Body of pancreas (tissue), 4 donors: ENCODE data around the gene RASGEF1C. TPM values are rescaled to one million over a fixed set of nuclear protein-coding genes. Genes with fewer than 3 reads are reported as not detected.

Source experiments
- ATAC-seq: fragments of 150-250 bp; one replicate; pipeline ENCODE4 v1.9.1; 2016
- DNase-seq, 4 donors: peaks; one replicate each; pipeline ENCODE4 v3.0.0-alpha.2; 2019
- H3K27ac ChIP-seq, 4 donors: fragments of 200-600 bp; sonication (generic); 1 replicate in 3 of 4; 2 replicates in 1 of 4; pipeline versions ENCODE4 v1.5.1 to v1.6.1; 2016 to 2019; ENCODE audit warnings: mild to moderate bottlenecking in 1 of 4, mixed read lengths in 1 of 4, moderate library complexity in 1 of 4
- H3K27me3 ChIP-seq, 2 donors: fragments of 200-600 bp; sonication (generic); one replicate each; pipeline ENCODE4 v1.6.0; 2016; ENCODE audit warnings: mild to moderate bottlenecking in 1 of 2
- H3K36me3 ChIP-seq, 2 donors: fragments of 200-600 bp; sonication (generic); replicated peaks in 1 of 2; 2 replicates each; pipeline ENCODE4 v1.5.1; 2016; ENCODE audit warnings: low read depth in 2 of 2; ENCODE audit not compliant: insufficient read depth in 1 of 2
- H3K4me1 ChIP-seq: fragments of 200-600 bp; sonication (generic); one replicate; pipeline ENCODE4 v1.6.0; 2016
- H3K4me3 ChIP-seq, 2 donors: fragments of 200-600 bp; sonication (generic); 1 replicate in 1 of 2; 2 replicates in 1 of 2; pipeline ENCODE4 v1.5.1; 2016 to 2019
- H3K9me3 ChIP-seq, 3 donors: fragments of 200-600 bp; sonication (generic); 1 replicate in 2 of 3; 2 replicates in 1 of 3; pipeline ENCODE4 v1.5.1; 2016
- POLR2A ChIP-seq, 3 donors: fragments of 450-650 bp; IDR thresholded peaks; one replicate each; pipeline ENCODE4 v1.6.1; 2016; ENCODE audit warnings: antibody characterized with exemption in 3 of 3, mild to moderate bottlenecking in 2 of 3
- WGBS, 2 donors: methylation state at CpG; one replicate each; pipeline ENCODE4 v1.1.5; 2017; 5-methylcytosine and 5-hydroxymethylcytosine counted together
- intact Hi-C: fragments of 100-400 bp; cut with DNase I; formaldehyde crosslinking; loops from one replicate; pipeline ENCODE4 v1.15.1; 2023
- total RNA-seq, 2 donors: library from RNA; depleted of rRNA; stranded (reverse); fragments of >200 nt; gene quantifications; one replicate each; pipeline ENCODE4 v1.1.0, GENCODE V29; 2016
- TF ChIP-seq, protein P1 (sequence below), 7 experiments: fragments of 450-650 bp in 4 of 7; fragments of 200-600 bp in 3 of 7; sonication (generic) in 3 of 7; IDR thresholded peaks; one replicate each; pipeline ENCODE4 v1.5.1; 2016 to 2019; ENCODE audit warnings: antibody characterized with exemption in 7 of 7

The RASGEF1C gene
- total RNA-seq, 2 donors from 2014 or later, result not detected

DNA sequence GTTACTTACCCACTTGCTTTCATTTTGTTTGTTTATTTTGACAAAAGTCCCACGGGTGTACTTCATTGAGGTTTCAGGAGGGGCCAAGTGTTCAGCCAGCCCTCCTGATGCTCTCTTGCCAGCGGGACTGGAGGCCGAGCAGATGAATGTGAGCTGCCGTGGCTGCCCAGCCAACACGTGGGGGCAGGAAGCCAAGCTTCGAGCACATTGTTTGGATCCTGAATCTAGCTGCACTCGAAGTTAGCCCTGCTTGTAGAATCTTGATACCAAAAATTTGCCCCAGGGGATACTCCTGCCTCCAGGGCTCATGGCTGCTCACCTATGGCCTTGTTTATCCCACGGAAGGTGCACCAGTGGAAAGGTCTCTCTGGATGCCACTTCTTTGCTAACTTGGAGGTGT is 49.3 kb downstream of the RASGEF1C start:
- intact Hi-C loops, result no loop called here
- no peaks in the 10 kb centered on the region for H3K36me3 ChIP-seq
- no peak overlapping the region for H3K27ac ChIP-seq
- ATAC-seq, result no peak
- no peak overlapping the region for H3K4me3 ChIP-seq
- TF ChIP-seq, protein P1, sequence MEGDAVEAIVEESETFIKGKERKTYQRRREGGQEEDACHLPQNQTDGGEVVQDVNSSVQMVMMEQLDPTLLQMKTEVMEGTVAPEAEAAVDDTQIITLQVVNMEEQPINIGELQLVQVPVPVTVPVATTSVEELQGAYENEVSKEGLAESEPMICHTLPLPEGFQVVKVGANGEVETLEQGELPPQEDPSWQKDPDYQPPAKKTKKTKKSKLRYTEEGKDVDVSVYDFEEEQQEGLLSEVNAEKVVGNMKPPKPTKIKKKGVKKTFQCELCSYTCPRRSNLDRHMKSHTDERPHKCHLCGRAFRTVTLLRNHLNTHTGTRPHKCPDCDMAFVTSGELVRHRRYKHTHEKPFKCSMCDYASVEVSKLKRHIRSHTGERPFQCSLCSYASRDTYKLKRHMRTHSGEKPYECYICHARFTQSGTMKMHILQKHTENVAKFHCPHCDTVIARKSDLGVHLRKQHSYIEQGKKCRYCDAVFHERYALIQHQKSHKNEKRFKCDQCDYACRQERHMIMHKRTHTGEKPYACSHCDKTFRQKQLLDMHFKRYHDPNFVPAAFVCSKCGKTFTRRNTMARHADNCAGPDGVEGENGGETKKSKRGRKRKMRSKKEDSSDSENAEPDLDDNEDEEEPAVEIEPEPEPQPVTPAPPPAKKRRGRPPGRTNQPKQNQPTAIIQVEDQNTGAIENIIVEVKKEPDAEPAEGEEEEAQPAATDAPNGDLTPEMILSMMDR (IDR thresholded peaks at IDR 0.05), result no peak
- TF ChIP-seq POLR2A (IDR thresholded peaks at IDR 0.05), result no peak
- no peaks in the 10 kb centered on the region for H3K9me3 ChIP-seq
- DNase-seq, result no peak
- 26 to 53% methylated on average over 4 to 8 of the region's 8 CpGs for WGBS, 2 donors
- no peaks in the 10 kb centered on the region for H3K27me3 ChIP-seq
- no peaks in the 10 kb centered on the region for H3K4me1 ChIP-seq

GRCh38 chr5:180157866-180158265 is 51.1 kb downstream of the RASGEF1C start:
- Histone ChIP-seq H3K4me3 (no peak overlapping the region), H3K4me1 (no peaks in the 10 kb centered on the region), H3K9me3 (no peaks in the 10 kb centered on the region), H3K27me3 (no peaks in the 10 kb centered on the region), H3K27ac (no peak overlapping the region), H3K36me3 (no peaks in the 10 kb centered on the region)
- 85 to 90% methylated on average over 6 of the region's 6 CpGs for WGBS, 2 donors
- TF ChIP-seq, protein P1 (IDR thresholded peaks at IDR 0.05), result no peak
- TF ChIP-seq POLR2A (IDR thresholded peaks at IDR 0.05), result no peak
- DNase-seq (no peak), ATAC-seq (no peak)
- intact Hi-C loops, result no loop called here

GRCh38 chr5:180156141-180156540 is 52.9 kb downstream of the RASGEF1C start:
- ATAC-seq (no peak), DNase-seq (no peak)
- Histone ChIP-seq H3K27ac (no peak overlapping the region), H3K27me3 (no peaks in the 10 kb centered on the region), H3K9me3 (no peaks in the 10 kb centered on the region), H3K4me3 (no peak overlapping the region), H3K4me1 (no peaks in the 10 kb centered on the region), H3K36me3 (no peaks in the 10 kb centered on the region)
- 84 to 87% methylated on average over 10 of the region's 10 CpGs for WGBS, 2 donors
- no peak for TF ChIP-seq POLR2A (IDR thresholded peaks at IDR 0.05)
- TF ChIP-seq, protein P1 (IDR thresholded peaks at IDR 0.05), result no peak
- intact Hi-C loops, result no loop called here

GRCh38 chr5:180155365-180155926 is 53.6 kb downstream of the RASGEF1C start:
- ATAC-seq (no peak), DNase-seq (no peak)
- intact Hi-C loops, result no loop called here
- peaks cover 0 to under 1% (median 0%) of the 10 kb centered on the region in 3 donors for H3K9me3 ChIP-seq
- H3K4me1 ChIP-seq, result no peaks in the 10 kb centered on the region
- TF ChIP-seq, protein P1 (IDR thresholded peaks at IDR 0.05), result no peak
- TF ChIP-seq POLR2A (IDR thresholded peaks at IDR 0.05), result no peak
- no peak overlapping the region for H3K4me3 ChIP-seq
- 79 to 85% methylated on average over 16 to 17 of the region's 17 CpGs for WGBS, 2 donors
- no peaks in the 10 kb centered on the region for H3K27me3 ChIP-seq
- H3K27ac ChIP-seq, result no peak overlapping the region
- H3K36me3 ChIP-seq, result no peaks in the 10 kb centered on the region

DNA sequence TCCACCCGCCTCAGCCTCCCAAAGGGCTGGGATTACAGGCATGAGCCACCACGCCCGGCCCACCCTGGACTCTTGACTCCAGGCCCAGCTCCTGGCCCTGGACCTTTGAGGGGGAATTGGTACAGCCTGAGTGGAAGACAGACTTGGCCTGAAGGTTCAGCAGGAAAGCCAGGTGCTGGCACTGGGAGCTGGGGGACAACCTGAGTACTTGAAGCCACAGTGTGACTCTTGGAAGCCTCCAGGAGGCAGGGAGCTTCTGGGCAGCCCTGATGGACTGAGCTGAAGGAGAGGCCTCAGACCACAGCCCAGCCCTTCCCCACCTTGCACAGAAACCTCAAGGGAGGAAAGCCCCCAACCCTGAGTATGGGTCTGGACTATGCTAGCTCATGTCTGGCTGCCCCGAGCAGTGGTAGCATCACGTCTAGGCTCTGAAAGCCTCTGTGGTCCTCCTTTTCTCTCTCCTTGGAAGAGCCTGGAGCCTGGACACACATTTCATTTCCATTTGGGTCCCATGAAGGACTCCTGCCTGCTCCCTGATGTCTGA is 54.1 kb downstream of the RASGEF1C start:
- no peaks in the 10 kb centered on the region for H3K36me3 ChIP-seq
- WGBS, 2 donors, result 95% methylated on average over 5 of the region's 5 CpGs; no CpG with 5 or more reads in 1 of the 2 donors
- no peak overlapping the region for H3K4me3 ChIP-seq
- H3K27me3 ChIP-seq, result no peaks in the 10 kb centered on the region
- DNase-seq (no peak), ATAC-seq (no peak)
- TF ChIP-seq POLR2A (IDR thresholded peaks at IDR 0.05), result no peak
- TF ChIP-seq, protein P1 (IDR thresholded peaks at IDR 0.05), result no peak
- intact Hi-C loops, result no loop called here
- no peaks in the 10 kb centered on the region for H3K4me1 ChIP-seq
- H3K9me3 ChIP-seq, result peaks cover 0 to 5% (median 0%) of the 10 kb centered on the region in 3 donors
- H3K27ac ChIP-seq, result no peak overlapping the region
